ENCODE data around the gene CPNE5.

DNA sequence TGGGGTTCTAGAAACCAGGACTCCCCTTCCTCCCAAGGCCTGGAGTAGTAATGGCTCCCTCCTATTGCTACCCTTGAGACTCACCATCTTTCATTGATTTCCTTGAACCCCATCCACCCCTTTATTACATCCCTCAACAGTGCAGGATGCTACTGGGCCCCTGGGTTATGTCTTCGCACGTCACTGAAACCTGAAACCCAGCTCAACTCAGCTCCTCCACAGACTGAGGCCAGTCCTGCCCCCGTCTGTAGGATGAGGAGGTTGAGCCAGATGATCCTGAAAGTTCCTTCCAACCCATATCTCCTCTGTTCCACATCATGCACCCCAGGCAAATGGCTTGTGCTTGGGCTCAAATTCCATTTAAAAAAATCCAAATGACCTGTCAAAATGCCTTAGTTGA is 21.4 kb downstream of the CPNE5 start:
- TF ChIP-seq CTCF (IDR thresholded peaks at IDR 0.05) (no peak), POLR2A (IDR thresholded peaks at IDR 0.05) (no peak)

All from uterus (tissue), 2 donors.